WTC11 (cell line): ENCODE results near the gene IGLL1. TPM values are rescaled to one million over a fixed set of nuclear protein-coding genes. Genes with fewer than 3 reads are reported as not detected.

Source experiments
- ATAC-seq: fragments of 200-7000 bp; cut with Tn5 transposase; 2 replicates; pipeline ENCODE4 v1.10.0; 2021; ENCODE audit warnings: mild to moderate bottlenecking, moderate library complexity
- CTCF ChIA-PET: fragments of 300-600 bp; sonication (Branson Sonifier 250); formaldehyde crosslinking; loops from one replicate; lab custom pipeline; 2021; ENCODE audit warnings: antibody characterized with exemption; lab: Charles Lee
- POLR2A ChIA-PET: fragments of 350-600 bp; sonication (Branson Sonifier 250); formaldehyde crosslinking; loops from one replicate; lab custom pipeline; 2021; ENCODE audit warnings: antibody characterized with exemption; lab: Charles Lee
- DNase-seq: peaks from one replicate; pipeline ENCODE4 v3.0.0; 2021; ENCODE audit warnings: low spot score
- H3K27ac Mint-ChIP-seq: 2 replicates; pipeline ENCODE4 v1.8.0; 2021; ENCODE audit warnings: mixed read lengths
- H3K27me3 Mint-ChIP-seq: 2 replicates; pipeline ENCODE4 v1.8.0; 2021; ENCODE audit warnings: low read depth, mild to moderate bottlenecking, moderate library complexity, mixed read lengths
- H3K36me3 Mint-ChIP-seq: 2 replicates; pipeline ENCODE4 v1.8.0; 2021; ENCODE audit warnings: mixed read lengths
- H3K4me1 Mint-ChIP-seq: 2 replicates; pipeline ENCODE4 v1.8.0; 2022; ENCODE audit warnings: mixed read lengths
- H3K4me3 Mint-ChIP-seq: 2 replicates; pipeline ENCODE4 v1.8.0; 2021; ENCODE audit warnings: mild to moderate bottlenecking, moderate library complexity, mixed read lengths
- H3K9me3 Mint-ChIP-seq: 2 replicates; pipeline ENCODE4 v1.8.0; 2021; ENCODE audit warnings: mixed read lengths
- AR ChIP-seq: fragments of 250-450 bp; sonication (Bioruptor Pico); IDR thresholded peaks from 2 replicates; pipeline ENCODE4 v1.9.0; 2021; ENCODE audit warnings: mild to moderate bottlenecking
- ERG ChIP-seq: fragments of 250-450 bp; sonication (Bioruptor Pico); IDR thresholded peaks from 2 replicates; pipeline ENCODE4 v1.8.0; 2021; ENCODE audit warnings: mild to moderate bottlenecking
- FOXP1 ChIP-seq: sonication (generic); formaldehyde crosslinking; IDR thresholded peaks from 2 replicates; pipeline ENCODE4 v1.8.0; 2022; ENCODE audit warnings: missing genetic modification reagents, mild to moderate bottlenecking, moderate library complexity, borderline replicate concordance
- GTF2I ChIP-seq: fragments of 250-450 bp; sonication (Bioruptor Pico); conservative IDR thresholded peaks from 2 replicates; pipeline ENCODE4 v1.4.0; 2021; ENCODE audit warnings: mild to moderate bottlenecking
- HMGA2 ChIP-seq: fragments of 250-450 bp; sonication (Bioruptor Pico); IDR thresholded peaks from 2 replicates; pipeline ENCODE4 v1.4.0; 2021; ENCODE audit warnings: mild to moderate bottlenecking, moderate library complexity
- KAT7 ChIP-seq: sonication (generic); formaldehyde crosslinking; IDR thresholded peaks from 2 replicates; pipeline ENCODE4 v1.8.1; 2023; ENCODE audit warnings: missing genetic modification reagents, mild to moderate bottlenecking, borderline replicate concordance
- NR2C2 ChIP-seq: sonication (generic); formaldehyde crosslinking; IDR thresholded peaks from 2 replicates; pipeline ENCODE4 v1.8.0; 2022; ENCODE audit warnings: mild to moderate bottlenecking, missing genetic modification reagents
- PREB ChIP-seq: sonication (generic); formaldehyde crosslinking; IDR thresholded peaks from 2 replicates; pipeline ENCODE4 v1.8.1; 2022; ENCODE audit warnings: mild to moderate bottlenecking, missing genetic modification reagents, moderate library complexity, borderline replicate concordance
- SOX15 ChIP-seq: fragments of 250-450 bp; sonication (Bioruptor Pico); IDR thresholded peaks from 2 replicates; pipeline ENCODE4 v1.9.0; 2021; ENCODE audit warnings: mild to moderate bottlenecking
- TP53 ChIP-seq: sonication (generic); formaldehyde crosslinking; IDR thresholded peaks from 2 replicates; pipeline ENCODE4 v1.8.1; 2023; ENCODE audit warnings: mild to moderate bottlenecking, missing genetic modification reagents
- ZBTB21 ChIP-seq: sonication (generic); formaldehyde crosslinking; IDR thresholded peaks from 2 replicates; pipeline ENCODE4 v1.8.1; 2023; ENCODE audit warnings: mild to moderate bottlenecking, missing genetic modification reagents, borderline replicate concordance
- ZNF232 ChIP-seq: sonication (generic); formaldehyde crosslinking; IDR thresholded peaks from 2 replicates; pipeline ENCODE4 v1.8.0; 2022; ENCODE audit warnings: mild to moderate bottlenecking, missing genetic modification reagents
- ZNF416 ChIP-seq: fragments of 250-450 bp; sonication (Bioruptor Pico); IDR thresholded peaks from 2 replicates; pipeline ENCODE4 v1.9.0; 2021; ENCODE audit warnings: mild to moderate bottlenecking, inconsistent platforms
- ZNF532 ChIP-seq: fragments of 250-450 bp; sonication (Bioruptor Pico); IDR thresholded peaks from 2 replicates; pipeline ENCODE4 v1.9.0; 2021; ENCODE audit warnings: mild to moderate bottlenecking, borderline replicate concordance
- ZSCAN18 ChIP-seq: fragments of 250-450 bp; sonication (Bioruptor Pico); IDR thresholded peaks from 2 replicates; pipeline ENCODE4 v2.1.2; 2022; ENCODE audit warnings: mild to moderate bottlenecking, moderate library complexity
- total RNA-seq: library from RNA; stranded (reverse); gene quantifications from 3 replicates; pipeline ENCODE4 v1.2.3, GENCODE V29; 2021

The IGLL1 gene
- total RNA-seq, 1 experiment from 2014 or later = not detected

- TF ChIP-seq ZBTB21 (CRISPR knock-in tag) (no peak), ZNF232 (CRISPR knock-in tag) (no peak)
Measured at GRCh38 chr22:23555118-23555517, 25.0 kb downstream of the IGLL1 start (continued).

GRCh38 chr22:23553924-23554870 lies 25.9 kb downstream of the IGLL1 start:
- Mint-ChIP-seq H3K9me3 (no peaks in the 10 kb centered on the region), H3K4me1 (0 out of 2 replicates have a peak, but pooled peaks cover 5% of the 10 kb centered on the region), H3K27me3 (peaks cover 11% of the 10 kb centered on the region), H3K4me3 (no peak overlapping the region), H3K36me3 (no peaks in the 10 kb centered on the region), H3K27ac (no peak overlapping the region)
- ChIA-PET POLR2A (no interaction called here), CTCF (no interaction called here)
- no peak for DNase-seq
- TF ChIP-seq SOX15 (CRISPR knock-in tag) (no peak), HMGA2 (CRISPR knock-in tag) (no peak), NR2C2 (CRISPR knock-in tag) (no peak), FOXP1 (no peak), PREB (no peak), ZNF532 (CRISPR knock-in tag) (no peak), ZNF416 (CRISPR knock-in tag) (no peak), ERG (CRISPR knock-in tag) (no peak), TP53 (CRISPR knock-in tag) (no peak), GTF2I (CRISPR knock-in tag) (no peak), KAT7 (CRISPR knock-in tag) (no peak), ZSCAN18 (CRISPR knock-in tag) (no peak), AR (no peak)
- ATAC-seq = no peak
